ENCODE results near the gene SYTL2.
"Not testable (repeated sequence)": the region's sequence is repeated elsewhere in the genome, so short reads cannot be mapped to it uniquely, and the experiment has no call there.

Gene SYTL2

DNA sequence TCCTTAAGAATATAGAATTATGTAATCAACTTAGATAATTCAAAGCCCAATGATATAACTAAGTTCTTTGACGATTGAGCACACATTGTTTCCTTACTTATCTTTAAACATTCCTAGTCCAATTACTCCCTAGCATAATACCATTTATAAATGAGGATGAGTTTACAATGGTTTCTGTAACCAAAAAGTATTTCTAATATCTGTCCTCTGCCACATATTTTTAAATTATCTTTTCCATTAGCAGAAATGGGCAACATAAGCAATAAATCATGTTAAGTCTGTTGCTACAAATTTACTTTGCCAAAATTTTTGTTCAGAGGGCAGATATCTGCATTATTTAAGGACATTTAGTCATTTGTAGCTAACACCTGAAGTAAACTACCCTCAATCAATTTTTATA lies 152.8 kb downstream of the SYTL2 start:
- TF ChIP-seq CTCF (IDR thresholded peaks at IDR 0.05; ENCODE audit: low read depth, low read length) = no peak
- no peak overlapping the region for H3K4me3 ChIP-seq (ENCODE audit: low read depth, low read length)

GRCh38 chr11:85656777-85657176 lies 154.2 kb downstream of the SYTL2 start:
- H3K4me3 ChIP-seq (ENCODE audit: low read depth, low read length) = no peak overlapping the region
- no peak for TF ChIP-seq CTCF (IDR thresholded peaks at IDR 0.05; ENCODE audit: low read depth, low read length)

- H3K4me3 ChIP-seq (ENCODE audit: low read depth, low read length) = not testable (repeated sequence)
Observed at GRCh38 chr11:85654343-85654742, 156.6 kb downstream of the SYTL2 start.

DNA sequence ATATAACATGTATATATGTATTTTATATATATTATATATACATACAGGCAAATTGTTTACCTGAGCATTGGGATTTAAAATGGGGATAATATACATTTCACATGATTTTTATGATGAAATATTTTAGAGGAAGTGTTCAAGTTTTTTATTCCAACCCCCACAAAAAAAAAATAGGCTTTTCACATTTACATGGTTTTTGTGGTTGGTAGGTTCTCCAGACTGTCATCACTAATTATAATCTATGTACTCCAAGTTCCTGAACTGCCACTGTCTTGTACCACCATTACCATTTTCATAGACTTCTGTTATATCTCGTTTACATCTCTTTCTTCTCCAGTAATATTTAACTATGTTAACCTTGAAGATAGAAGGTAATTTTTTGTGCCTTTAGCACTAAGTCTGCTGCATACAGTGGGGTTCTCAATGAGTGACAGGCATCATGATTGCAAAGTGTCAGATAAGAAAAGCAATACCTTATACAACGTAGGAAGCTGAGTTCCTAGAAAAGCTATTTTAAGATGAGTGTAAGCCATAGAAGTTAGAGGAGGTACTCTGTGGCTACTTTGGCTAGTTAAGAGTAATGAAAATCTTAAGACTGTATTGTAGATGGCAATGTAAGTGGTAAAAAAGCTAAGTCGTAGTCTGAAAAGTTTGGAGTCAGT lies 158.0 kb downstream of the SYTL2 start:
- no peak for TF ChIP-seq CTCF (IDR thresholded peaks at IDR 0.05; ENCODE audit: low read depth, low read length)
- H3K4me3 ChIP-seq (ENCODE audit: low read depth, low read length) = no peak overlapping the region

GRCh38 chr11:85651118-85651517 lies 159.8 kb downstream of the SYTL2 start:
- no peak for TF ChIP-seq CTCF (IDR thresholded peaks at IDR 0.05; ENCODE audit: low read depth, low read length)
- no peak overlapping the region for H3K4me3 ChIP-seq (ENCODE audit: low read depth, low read length)

DNA sequence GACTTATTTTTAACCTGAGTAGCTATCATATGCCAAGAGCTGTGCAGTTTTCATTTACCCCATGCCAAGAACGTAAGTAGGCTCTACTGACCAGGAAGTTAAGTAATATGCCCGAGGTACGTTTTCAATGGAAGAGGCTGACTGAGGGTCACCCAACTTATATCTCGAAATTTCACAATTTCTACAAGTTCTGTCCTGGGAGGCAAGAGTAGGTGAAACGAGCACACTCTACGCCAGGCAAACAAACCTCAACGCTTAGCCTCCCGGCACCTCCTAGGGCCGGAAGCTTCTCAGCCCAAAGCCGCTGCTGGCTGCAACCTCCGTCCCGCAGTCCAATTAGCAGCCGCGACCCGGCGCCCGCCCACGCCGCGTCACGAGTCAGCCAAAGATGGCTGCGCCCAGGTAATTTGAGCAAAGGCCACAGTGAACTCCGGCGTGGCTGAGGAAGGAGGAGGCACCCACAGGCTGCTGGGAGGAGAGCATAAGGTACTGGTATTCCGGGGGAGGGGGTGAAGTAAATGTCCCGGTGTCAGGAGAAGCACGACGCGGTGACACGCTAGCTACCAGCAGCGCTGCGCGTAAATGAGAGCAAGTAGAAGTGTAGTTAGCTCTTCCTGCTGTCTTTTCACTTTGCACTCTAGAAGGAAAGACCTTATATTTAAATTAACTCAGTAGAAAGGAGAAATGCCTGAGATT lies 163.2 kb downstream of the SYTL2 start, which contains the start of gene TMEM126A:
Gene TMEM126A (plus strand): TSS at position 364 of the 696 bp plus-strand sequence. CDS start 2,289 bp downstream, outside the sequence.
- TF ChIP-seq CTCF (IDR thresholded peaks at IDR 0.05; ENCODE audit: low read depth, low read length) = no peak
- H3K4me3 ChIP-seq (ENCODE audit: low read depth, low read length) = peak within 1 kb of the TSS; percentile 89

DNA sequence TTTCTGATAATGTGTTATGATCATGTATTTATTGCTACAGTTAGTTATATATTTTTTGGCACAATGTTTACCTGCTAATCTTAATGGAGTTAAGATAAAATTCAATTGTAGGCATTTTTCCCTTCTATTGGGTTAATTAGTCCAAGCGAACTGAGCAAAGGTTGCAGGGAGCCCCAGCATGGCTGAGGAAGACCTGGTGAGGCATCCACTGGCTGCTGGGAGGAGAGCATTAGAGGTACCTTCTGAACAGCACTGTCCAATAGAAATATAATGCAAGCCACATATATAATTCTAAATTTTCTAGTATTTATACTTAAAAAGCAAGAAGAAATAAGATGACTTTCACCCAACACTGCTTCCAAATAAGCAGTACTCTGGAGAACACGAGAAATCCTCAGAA lies 163.9 kb downstream of the SYTL2 start:
- peak overlapping the region; percentile 89 for H3K4me3 ChIP-seq (ENCODE audit: low read depth, low read length)
- TF ChIP-seq CTCF (IDR thresholded peaks at IDR 0.05; ENCODE audit: low read depth, low read length) = no peak
